Measurements from ENCODE around the gene HAPLN2. TPM values are rescaled to one million over a fixed set of nuclear protein-coding genes. Genes with fewer than 3 reads are reported as not detected.

Gene HAPLN2
- total and polyA plus RNA-seq, 2 experiments from 2014 or later: not detected

GRCh38 chr1:156670791-156671190, 51.6 kb downstream of the HAPLN2 start:
- Histone ChIP-seq H3K9me2 (replicated peaks; ENCODE audit: insufficient read depth) (no peaks in the 10 kb centered on the region), H2AFZ (no peak overlapping the region), H4K20me1 (ENCODE audit: insufficient read depth, poor library complexity, severe bottlenecking) (no peaks in the 10 kb centered on the region), H3K27me3 (peaks cover 2% of the 10 kb centered on the region), H3K27ac (no peak overlapping the region), H3K4me3 (no peak overlapping the region), H3K4me1 (ENCODE audit: insufficient read depth) (peaks cover 35% of the 10 kb centered on the region), H3K9me3 (ENCODE audit: low read depth) (no peaks in the 10 kb centered on the region), H3K36me3 (replicated peaks; ENCODE audit: insufficient read depth, low read depth) (no peaks in the 10 kb centered on the region), H3K4me2 (no peak overlapping the region), H3K79me2 (no peaks in the 10 kb centered on the region)
- no peak for DNase-seq (ENCODE audit: low spot score)
- no peak for TF ChIP-seq EZH2phosphoT487 (IDR thresholded peaks at IDR 0.05; ENCODE audit: low read depth, severe bottlenecking, unreplicated experiment)
- no peak for TF ChIP-seq EZH2 (IDR thresholded peaks at IDR 0.05; ENCODE audit: borderline replicate concordance)
- TF ChIP-seq CTCF (IDR thresholded peaks at IDR 0.05; ENCODE audit: poor library complexity): no peak
- WGBS (ENCODE audit: low lambda C conversion rate, missing lambda C conversion rate): 100% methylated on average over 1 of the region's 4 CpGs

- no peak overlapping the region for H3K4me3 ChIP-seq
- no peaks in the 10 kb centered on the region for H3K9me2 ChIP-seq (replicated peaks; ENCODE audit: insufficient read depth)
- H2AFZ ChIP-seq: no peak overlapping the region
- no peak for DNase-seq (ENCODE audit: low spot score)
- H3K36me3 ChIP-seq (replicated peaks; ENCODE audit: insufficient read depth, low read depth): no peaks in the 10 kb centered on the region
- 100% methylated on average over 2 of the region's 2 CpGs for WGBS (ENCODE audit: low lambda C conversion rate, missing lambda C conversion rate)
- no peak for TF ChIP-seq CTCF (IDR thresholded peaks at IDR 0.05; ENCODE audit: poor library complexity)
- no peak for TF ChIP-seq EZH2phosphoT487 (IDR thresholded peaks at IDR 0.05; ENCODE audit: low read depth, severe bottlenecking, unreplicated experiment)
- no peak for TF ChIP-seq EZH2 (IDR thresholded peaks at IDR 0.05; ENCODE audit: borderline replicate concordance)
- peaks cover 41% of the 10 kb centered on the region for H3K4me1 ChIP-seq (ENCODE audit: insufficient read depth)
- H3K4me2 ChIP-seq: no peak overlapping the region
- H3K79me2 ChIP-seq: no peaks in the 10 kb centered on the region
- no peaks in the 10 kb centered on the region for H3K9me3 ChIP-seq (ENCODE audit: low read depth)
- H3K27ac ChIP-seq: no peak overlapping the region
- H4K20me1 ChIP-seq (ENCODE audit: insufficient read depth, poor library complexity, severe bottlenecking): no peaks in the 10 kb centered on the region
- H3K27me3 ChIP-seq: peaks cover 10% of the 10 kb centered on the region
Measured at GRCh38 chr1:156671804-156672203, 52.6 kb downstream of the HAPLN2 start.

GRCh38 chr1:156673387-156674121, 54.3 kb downstream of the HAPLN2 start:
- 59% methylated on average over 8 of the region's 8 CpGs for WGBS (ENCODE audit: low lambda C conversion rate, missing lambda C conversion rate)
- DNase-seq (ENCODE audit: low spot score): peak; percentile 66
- TF ChIP-seq EZH2phosphoT487 (IDR thresholded peaks at IDR 0.05; ENCODE audit: low read depth, severe bottlenecking, unreplicated experiment) (no peak), CTCF (IDR thresholded peaks at IDR 0.05; ENCODE audit: poor library complexity) (no peak), EZH2 (IDR thresholded peaks at IDR 0.05; ENCODE audit: borderline replicate concordance) (no peak)
- Histone ChIP-seq H2AFZ (no peak overlapping the region), H4K20me1 (ENCODE audit: insufficient read depth, poor library complexity, severe bottlenecking) (no peaks in the 10 kb centered on the region), H3K9me3 (ENCODE audit: low read depth) (no peaks in the 10 kb centered on the region), H3K4me3 (no peak overlapping the region), H3K27ac (no peak overlapping the region), H3K27me3 (peaks cover 18% of the 10 kb centered on the region), H3K4me2 (no peak overlapping the region), H3K79me2 (no peaks in the 10 kb centered on the region), H3K9me2 (replicated peaks; ENCODE audit: insufficient read depth) (no peaks in the 10 kb centered on the region), H3K36me3 (replicated peaks; ENCODE audit: insufficient read depth, low read depth) (no peaks in the 10 kb centered on the region), H3K4me1 (ENCODE audit: insufficient read depth) (peaks cover 33% of the 10 kb centered on the region)

Other genes starting within 250 kb of the HAPLN2 start
- 9.6 and 20.1 TPM in 2 replicates for gene MEF2D, start 118.6 kb upstream of the HAPLN2 start, total RNA-seq
- 25.1 and 30.8 TPM in 2 replicates for gene MEF2D, start 118.6 kb upstream of the HAPLN2 start, polyA plus RNA-seq
- 4.2 and 5.2 TPM in 2 replicates for gene IQGAP3, start 46.9 kb upstream of the HAPLN2 start, total RNA-seq
- 3.1 and 5.7 TPM in 2 replicates for gene IQGAP3, start 46.9 kb upstream of the HAPLN2 start, polyA plus RNA-seq
- not detected in 2 replicates for gene TTC24, start 39.7 kb upstream of the HAPLN2 start, total RNA-seq
- gene TTC24, start 39.7 kb upstream of the HAPLN2 start, polyA plus RNA-seq: not detected in 2 replicates
- gene NAXE, start 27.6 kb upstream of the HAPLN2 start, total RNA-seq: 94.2 and 117 TPM in 2 replicates
- gene NAXE, start 27.6 kb upstream of the HAPLN2 start, polyA plus RNA-seq: 198 and 218 TPM in 2 replicates
- 5.6 and 17.4 TPM in 2 replicates for gene GPATCH4, start 17.9 kb upstream of the HAPLN2 start, total RNA-seq
- gene GPATCH4, start 17.9 kb upstream of the HAPLN2 start, polyA plus RNA-seq: 28.3 and 28.6 TPM in 2 replicates
- gene BCAN, start 22.7 kb downstream of the HAPLN2 start, total RNA-seq: 0.03 and 0.84 TPM in 2 replicates
- not detected in 2 replicates for gene BCAN, start 22.7 kb downstream of the HAPLN2 start, polyA plus RNA-seq
- gene NES, start 58.0 kb downstream of the HAPLN2 start, total RNA-seq: 7.9 and 13.8 TPM in 2 replicates
- gene NES, start 58.0 kb downstream of the HAPLN2 start, polyA plus RNA-seq: 3.6 and 4.8 TPM in 2 replicates
- 54.5 and 93.5 TPM in 2 replicates for gene CRABP2, start 86.2 kb downstream of the HAPLN2 start, total RNA-seq
- gene CRABP2, start 86.2 kb downstream of the HAPLN2 start, polyA plus RNA-seq: 171 and 195 TPM in 2 replicates
- 20.6 and 21.8 TPM in 2 replicates for gene METTL25B, start 109.1 kb downstream of the HAPLN2 start, total RNA-seq
- gene METTL25B, start 109.1 kb downstream of the HAPLN2 start, polyA plus RNA-seq: 22.6 and 24.7 TPM in 2 replicates
- 22.4 and 27.5 TPM in 2 replicates for gene ISG20L2, start 109.4 kb downstream of the HAPLN2 start, total RNA-seq
- 13.5 and 16.4 TPM in 2 replicates for gene ISG20L2, start 109.4 kb downstream of the HAPLN2 start, polyA plus RNA-seq
- gene MRPL24, start 121.7 kb downstream of the HAPLN2 start, total RNA-seq: 40.4 and 44.9 TPM in 2 replicates
- 61.9 and 64.1 TPM in 2 replicates for gene MRPL24, start 121.7 kb downstream of the HAPLN2 start, polyA plus RNA-seq
- 160 and 192 TPM in 2 replicates for gene HDGF, start 132.3 kb downstream of the HAPLN2 start, total RNA-seq
- 153 and 166 TPM in 2 replicates for gene HDGF, start 132.3 kb downstream of the HAPLN2 start, polyA plus RNA-seq
- gene PRCC, start 148.1 kb downstream of the HAPLN2 start, total RNA-seq: 35.9 and 45.0 TPM in 2 replicates
- gene PRCC, start 148.1 kb downstream of the HAPLN2 start, polyA plus RNA-seq: 85.2 and 108 TPM in 2 replicates
- gene SH2D2A, start 197.4 kb downstream of the HAPLN2 start, total RNA-seq: 0.60 and 2.6 TPM in 2 replicates
- 0.18 TPM in 1 of 2 replicates, not detected in the other for gene SH2D2A, start 197.4 kb downstream of the HAPLN2 start, polyA plus RNA-seq
- gene INSRR, start 239.7 kb downstream of the HAPLN2 start, total RNA-seq: not detected in 2 replicates
- gene INSRR, start 239.7 kb downstream of the HAPLN2 start, polyA plus RNA-seq: not detected in 2 replicates
- 0.13 TPM in 1 of 2 replicates, not detected in the other for gene NTRK1, start 241.4 kb downstream of the HAPLN2 start, total RNA-seq
- not detected in 2 replicates for gene NTRK1, start 241.4 kb downstream of the HAPLN2 start, polyA plus RNA-seq

Measured in hepatocyte (in vitro differentiated cells).